Measurements from ENCODE around the gene NEK6.

- TF ChIP-seq MYC (IDR thresholded peaks at IDR 0.05; ENCODE audit: low read depth, low read length) (no peak), POLR2A (IDR thresholded peaks at IDR 0.05; ENCODE audit: extremely low read depth, insufficient read length) (no peak)
- TF ChIP-seq, protein P1, sequence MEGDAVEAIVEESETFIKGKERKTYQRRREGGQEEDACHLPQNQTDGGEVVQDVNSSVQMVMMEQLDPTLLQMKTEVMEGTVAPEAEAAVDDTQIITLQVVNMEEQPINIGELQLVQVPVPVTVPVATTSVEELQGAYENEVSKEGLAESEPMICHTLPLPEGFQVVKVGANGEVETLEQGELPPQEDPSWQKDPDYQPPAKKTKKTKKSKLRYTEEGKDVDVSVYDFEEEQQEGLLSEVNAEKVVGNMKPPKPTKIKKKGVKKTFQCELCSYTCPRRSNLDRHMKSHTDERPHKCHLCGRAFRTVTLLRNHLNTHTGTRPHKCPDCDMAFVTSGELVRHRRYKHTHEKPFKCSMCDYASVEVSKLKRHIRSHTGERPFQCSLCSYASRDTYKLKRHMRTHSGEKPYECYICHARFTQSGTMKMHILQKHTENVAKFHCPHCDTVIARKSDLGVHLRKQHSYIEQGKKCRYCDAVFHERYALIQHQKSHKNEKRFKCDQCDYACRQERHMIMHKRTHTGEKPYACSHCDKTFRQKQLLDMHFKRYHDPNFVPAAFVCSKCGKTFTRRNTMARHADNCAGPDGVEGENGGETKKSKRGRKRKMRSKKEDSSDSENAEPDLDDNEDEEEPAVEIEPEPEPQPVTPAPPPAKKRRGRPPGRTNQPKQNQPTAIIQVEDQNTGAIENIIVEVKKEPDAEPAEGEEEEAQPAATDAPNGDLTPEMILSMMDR (IDR thresholded peaks at IDR 0.05; ENCODE audit: low read depth, low read length), result no peak
Measured at GRCh38 chr9:124277420-124277819, 19.7 kb downstream of the NEK6 start.

Measured in NB4 (cell line).